Stromal cell of bone marrow (primary cell): ENCODE data around the gene SERTAD4.
"Not testable (repeated sequence)": the region's sequence is repeated elsewhere in the genome, so short reads cannot be mapped to it uniquely, and the experiment has no call there.

ENCODE experiments used
- DNase-seq: peaks from one replicate; pipeline ENCODE4 v3.0.0-alpha.2; 2012; ENCODE audit warnings: low read depth

The SERTAD4 gene

DNA sequence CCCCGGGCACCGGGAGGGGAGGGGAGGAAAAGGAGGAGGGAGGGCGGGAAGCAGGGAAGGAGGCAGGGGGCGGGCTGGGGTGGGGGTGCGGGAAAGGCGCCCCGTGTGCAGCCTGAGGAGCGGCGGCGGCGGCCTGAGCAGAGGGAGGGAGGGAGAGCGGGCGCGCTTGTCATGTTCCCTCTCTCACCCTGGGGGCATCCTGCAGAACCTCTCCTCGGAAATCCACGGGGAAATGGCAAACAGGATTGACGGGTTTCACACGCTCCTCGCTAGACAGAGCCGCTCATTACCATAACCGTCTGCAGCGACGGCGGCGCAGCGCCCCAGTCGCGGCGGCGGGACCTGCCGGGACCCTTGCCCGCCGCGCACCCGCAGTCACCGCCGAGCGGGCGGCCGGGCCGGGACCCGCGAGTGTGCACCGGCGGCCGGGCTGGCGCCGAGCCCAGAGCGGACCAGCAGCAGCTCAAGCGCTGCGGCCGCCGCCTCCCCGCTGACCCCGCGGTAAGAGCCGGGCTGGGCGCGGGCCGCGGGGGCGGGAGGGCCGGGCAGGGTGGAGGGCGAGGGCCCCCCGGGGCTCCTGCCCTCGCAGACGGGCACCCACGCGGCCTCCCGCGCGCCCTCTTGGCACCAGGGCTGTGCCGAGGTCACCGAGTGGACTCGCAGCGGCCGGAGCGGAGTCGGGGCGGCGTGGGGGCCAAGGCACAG lies at the start of gene SERTAD4:
TSS of gene SERTAD4 (plus strand) at position 286 of the 705 bp plus-strand sequence. CDS start 5,165 bp downstream, outside the sequence.
- DNase-seq, result no peak

GRCh38 chr1:210185063-210185462 lies 47.5 kb upstream of the SERTAD4 start:
- no peak for DNase-seq

DNA sequence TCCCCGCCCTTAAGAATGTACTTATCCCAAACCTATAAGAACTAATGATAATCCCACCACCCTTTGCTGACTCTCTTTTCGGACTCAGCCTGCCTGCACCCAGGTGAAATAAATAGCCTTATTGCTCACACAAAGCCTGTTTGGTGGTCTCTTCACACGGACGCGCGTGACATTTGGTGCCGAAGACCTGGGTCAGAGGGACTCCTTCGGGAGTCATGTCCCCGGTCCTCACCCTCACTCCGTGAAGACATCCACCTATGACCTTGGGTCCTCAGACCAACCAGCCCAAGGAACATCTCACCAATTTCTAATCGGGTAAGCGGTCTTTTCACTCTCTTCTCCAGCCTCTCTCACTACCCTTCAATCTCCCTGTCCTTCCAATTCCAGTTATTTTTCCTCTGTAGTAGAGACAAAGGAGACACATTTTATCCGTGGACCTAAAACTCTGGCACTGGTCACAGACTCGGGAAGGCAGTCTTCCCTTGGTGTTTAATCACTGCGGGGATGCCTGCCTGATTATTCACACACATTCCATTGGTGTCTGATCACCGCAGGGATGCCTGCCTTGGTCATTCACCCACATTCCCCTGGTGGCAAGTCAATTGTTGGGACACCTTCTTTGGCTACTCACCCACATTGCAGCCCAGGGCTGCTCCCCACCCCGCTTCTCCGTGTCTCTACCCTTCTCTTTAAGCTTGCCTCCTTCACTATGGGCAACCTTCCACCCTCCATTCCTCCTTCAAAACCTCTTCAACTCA lies 44.6 kb upstream of the SERTAD4 start:
- DNase-seq, result peak; percentile 11

- DNase-seq, result no peak
Measured at GRCh38 chr1:210189426-210189825, 43.2 kb upstream of the SERTAD4 start.

GRCh38 chr1:210195635-210196160 lies 36.9 kb upstream of the SERTAD4 start:
- DNase-seq, result no peak

- DNase-seq, result not testable (repeated sequence)
Measured at GRCh38 chr1:210196266-210196665, 36.3 kb upstream of the SERTAD4 start.

DNA sequence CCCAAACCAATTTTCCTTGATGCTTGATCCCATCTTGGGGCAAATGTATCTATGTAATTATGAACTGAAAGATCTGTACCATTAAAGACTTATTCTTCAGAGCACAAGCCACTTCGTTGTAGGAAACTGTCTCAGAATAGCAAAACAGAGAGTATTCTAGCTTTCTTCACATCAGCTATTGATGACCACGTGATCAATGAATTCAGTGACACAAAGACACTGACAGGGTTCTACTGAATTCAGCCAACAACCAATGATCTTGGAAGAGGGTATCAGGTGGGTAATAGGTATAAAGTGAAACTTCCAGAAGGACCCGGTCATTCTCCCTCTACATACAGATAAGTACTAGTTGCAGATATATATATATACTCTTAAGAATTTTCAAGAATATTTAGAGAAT lies 33.8 kb upstream of the SERTAD4 start:
- DNase-seq, result no peak

DNA sequence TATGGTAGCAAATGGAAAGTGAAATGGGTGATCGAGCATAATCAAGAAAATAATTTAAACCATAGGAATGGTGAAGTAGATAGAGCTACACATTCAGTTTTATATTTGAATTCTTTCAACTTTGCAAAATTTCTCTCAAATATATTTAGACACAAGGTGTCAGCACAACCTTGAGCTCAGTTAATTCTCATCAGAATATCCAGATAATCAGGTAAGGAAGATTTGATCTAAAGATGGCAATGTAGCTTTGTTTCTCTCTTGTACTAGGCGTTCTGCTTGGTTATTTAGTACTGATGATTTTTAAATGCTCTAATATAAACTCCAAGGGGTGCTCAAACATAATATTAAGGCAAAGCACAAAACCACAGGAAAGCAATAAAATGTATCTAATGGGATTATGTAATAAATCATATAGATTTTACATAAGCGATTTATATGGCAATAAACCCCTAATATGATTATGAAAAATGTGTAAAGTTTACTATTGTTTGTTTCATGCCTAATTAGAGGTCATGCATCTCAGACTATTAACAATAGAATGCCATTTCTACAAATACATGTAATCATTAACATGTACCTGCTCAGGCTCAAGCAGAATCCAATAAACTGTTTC lies 32.4 kb upstream of the SERTAD4 start:
- no peak for DNase-seq

- no peak for DNase-seq
Measured at GRCh38 chr1:210201681-210202080, 30.9 kb upstream of the SERTAD4 start.

GRCh38 chr1:210207597-210208450 lies 24.8 kb upstream of the SERTAD4 start:
- no peak for DNase-seq

- no peak for DNase-seq
Measured at GRCh38 chr1:210213335-210213734, 19.3 kb upstream of the SERTAD4 start.

DNA sequence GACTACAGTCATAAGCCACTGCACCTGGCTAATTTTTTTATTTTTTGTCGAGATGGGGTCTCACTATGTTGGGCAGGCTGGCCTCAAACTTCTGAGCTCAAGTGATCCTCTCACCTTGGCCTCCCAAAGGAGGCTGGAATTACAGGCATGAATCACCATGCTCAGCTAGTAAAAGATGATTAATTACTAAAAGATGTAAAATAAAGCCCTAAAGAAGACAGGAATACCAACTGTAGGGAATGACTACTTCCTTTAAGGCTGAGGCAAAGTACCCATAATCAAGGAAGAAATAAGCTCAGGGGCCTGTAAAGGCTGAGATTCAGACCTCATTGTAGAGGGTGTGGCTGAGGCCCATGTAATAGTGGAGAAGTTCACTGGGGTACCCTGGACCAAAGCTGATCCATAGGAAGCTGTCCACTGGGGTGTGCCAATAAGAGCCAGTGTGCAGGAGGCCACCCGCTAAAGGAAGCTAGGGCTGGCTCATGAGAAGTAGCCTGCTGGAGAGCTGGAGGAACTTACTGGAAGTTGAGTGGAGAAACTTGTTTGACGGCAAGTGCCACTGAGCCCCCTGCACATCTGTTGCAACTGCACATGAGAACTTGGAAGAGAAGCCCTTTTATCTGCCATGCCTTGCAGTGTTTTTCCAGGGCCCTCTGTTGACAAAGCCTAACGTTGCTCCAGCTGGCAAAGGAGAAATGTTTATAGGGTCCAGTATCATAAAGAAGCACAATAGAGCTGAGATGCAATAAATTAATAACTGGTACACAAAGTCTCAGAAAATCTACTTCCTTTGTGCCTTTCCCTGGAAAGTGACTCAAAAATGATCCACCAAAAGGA lies 17.8 kb upstream of the SERTAD4 start:
- DNase-seq, result no peak

DNA sequence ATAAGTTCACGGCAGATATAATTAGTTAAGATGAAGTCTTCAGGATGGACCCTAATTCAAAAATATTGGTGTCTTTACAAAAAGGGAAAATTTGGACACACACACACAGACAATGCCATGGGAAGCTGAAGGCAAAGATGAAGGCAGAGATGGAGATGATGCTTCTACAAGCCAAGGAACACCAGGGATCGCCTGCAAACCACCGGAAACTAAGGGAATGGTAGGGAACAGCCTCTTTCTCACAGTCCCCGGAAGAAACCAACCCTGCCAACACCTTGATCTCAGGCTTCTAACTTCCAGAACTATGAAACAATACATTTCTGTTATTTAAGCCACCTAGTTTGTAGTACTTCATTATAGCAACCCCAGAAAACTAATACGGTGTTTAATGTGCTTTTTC lies 15.1 kb upstream of the SERTAD4 start:
- DNase-seq, result no peak

- no peak for DNase-seq
Measured at GRCh38 chr1:210218047-210218446, 14.5 kb upstream of the SERTAD4 start.

- DNase-seq, result no peak
Measured at GRCh38 chr1:210222340-210223006, 10.1 kb upstream of the SERTAD4 start.

DNA sequence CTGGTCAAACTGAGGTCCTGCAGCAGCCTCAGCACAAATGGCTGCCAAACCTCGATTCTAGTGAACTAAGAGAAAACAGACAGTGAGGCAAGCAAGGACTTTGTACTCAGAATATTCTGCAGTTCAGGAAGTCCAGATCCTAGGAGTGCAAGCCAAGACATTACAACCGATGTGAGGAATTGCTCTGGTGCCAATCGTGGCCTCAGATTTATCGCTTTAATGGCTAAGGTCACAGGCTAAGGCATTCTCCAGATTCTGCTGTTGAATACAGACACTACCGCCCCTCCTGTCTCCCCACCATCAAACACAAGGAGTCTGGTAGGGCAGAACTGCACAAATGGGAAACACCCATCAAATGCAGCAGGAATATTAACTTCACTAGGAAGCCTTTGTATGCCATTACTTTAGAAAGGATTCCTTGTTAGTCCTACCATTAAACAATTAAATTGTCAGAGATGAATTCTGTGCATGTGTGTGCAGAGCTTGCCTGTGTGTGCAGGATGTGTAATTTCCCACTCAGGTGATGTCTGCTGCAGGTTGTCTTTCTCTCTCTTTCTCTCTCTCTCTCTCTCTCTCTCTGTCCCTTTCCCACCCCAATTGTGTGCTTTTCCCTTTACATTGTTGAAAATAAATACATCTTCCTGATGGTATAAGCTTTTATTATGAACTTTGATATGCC lies 9.2 kb upstream of the SERTAD4 start:
- DNase-seq, result no peak

DNA sequence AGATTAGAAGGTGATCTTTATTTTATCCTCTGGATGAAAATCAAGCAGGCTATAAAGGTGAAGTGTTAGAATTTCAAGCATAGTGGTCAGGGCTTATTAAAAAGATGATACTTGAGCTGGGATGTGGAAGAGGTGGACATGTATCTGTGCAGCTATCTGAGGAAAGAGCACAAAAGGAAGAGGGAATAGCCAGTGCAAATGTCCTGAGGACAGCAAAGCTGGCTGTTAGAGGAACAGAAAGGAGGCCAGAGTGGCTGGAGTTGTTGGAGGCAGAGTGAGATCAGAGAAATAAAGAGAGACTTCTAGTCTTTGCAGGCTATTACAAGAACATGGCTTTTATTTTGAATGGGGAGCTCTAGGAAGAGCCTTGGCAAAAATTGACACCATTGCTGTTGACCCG lies 4.4 kb upstream of the SERTAD4 start:
- DNase-seq, result no peak

GRCh38 chr1:210230149-210230695 lies 2.4 kb upstream of the SERTAD4 start:
- DNase-seq, result no peak

DNA sequence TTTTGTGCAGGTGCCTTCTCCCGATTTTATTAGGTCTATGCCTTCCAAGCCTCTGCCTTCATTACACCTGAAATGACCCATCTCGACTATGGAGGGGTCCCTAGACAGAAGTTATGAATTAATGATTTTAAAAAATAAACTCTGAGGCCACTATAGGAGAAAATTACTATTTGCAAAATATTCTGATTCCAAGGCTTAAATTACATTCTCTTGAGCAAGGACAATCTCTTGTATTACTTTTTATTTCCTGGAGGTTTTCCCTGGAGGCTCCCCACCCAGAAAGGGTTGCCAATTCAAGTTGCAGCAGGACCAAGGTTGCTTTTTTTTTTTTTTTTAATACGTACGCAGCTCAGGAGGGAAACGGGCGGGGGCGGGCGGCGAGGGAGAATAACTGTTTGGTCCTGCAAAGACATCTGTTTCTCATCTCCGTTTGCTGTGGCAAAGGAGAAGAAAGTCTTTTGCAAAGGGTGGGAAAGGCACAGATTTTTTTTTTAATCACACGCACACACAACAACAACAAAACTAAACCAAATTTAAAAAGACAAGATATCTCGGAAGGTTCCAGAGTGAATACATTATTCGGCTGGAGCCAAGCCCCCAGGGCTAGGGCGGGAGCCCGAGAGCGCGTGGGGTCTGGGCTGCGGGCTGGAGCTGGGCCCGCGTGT lies 618 bp upstream of the SERTAD4 start:
- no peak for DNase-seq
